Prostate gland (tissue), 2 donors: ENCODE measurements around the gene ZBTB8B.

ENCODE experiments used
- CTCF ChIP-seq, 4 experiments: fragments of 200-600 bp in 2 of 4; fragments of 450-650 bp in 2 of 4; sonication (generic) in 2 of 4; IDR thresholded peaks; 1 replicate in 3 of 4; 2 replicates in 1 of 4; pipeline ENCODE4 v1.5.1; 2016 to 2019; ENCODE audit warnings: antibody characterized with exemption in 4 of 4, mild to moderate bottlenecking in 2 of 4, moderate library complexity in 2 of 4
- POLR2A ChIP-seq: fragments of 450-650 bp; IDR thresholded peaks from one replicate; pipeline ENCODE4 v1.6.1; 2016; ENCODE audit warnings: antibody characterized with exemption, mild to moderate bottlenecking
- POLR2AphosphoS5 ChIP-seq: sonication (generic); formaldehyde crosslinking; IDR thresholded peaks from one replicate; pipeline ENCODE4 v1.6.1; 2017; ENCODE audit warnings: antibody characterized with exemption

- TF ChIP-seq CTCF (IDR thresholded peaks at IDR 0.05): no peak
- TF ChIP-seq POLR2A: no peak
- TF ChIP-seq POLR2AphosphoS5: no peak
Observed at GRCh38 chr1:32491386-32491785, 26.5 kb downstream of the ZBTB8B start.
